Adrenal gland (tissue), 12 donors: ENCODE data around the gene BTNL8. TPM values are rescaled to one million over a fixed set of nuclear protein-coding genes. Genes with fewer than 3 reads are reported as not detected.
A peak's percentile ranks its signal among the peaks of the same experiment; 100 is the strongest.

ENCODE experiments used
- DNase-seq, 7 donors: peaks; one replicate each; pipeline ENCODE4 v3.0.0-alpha.2; 2019 to 2020
- H3K27ac ChIP-seq, 5 donors: fragments of 200-600 bp; sonication (generic) in 4 of 5; 1 replicate in 3 of 5; 2 replicates in 2 of 5; pipeline versions ENCODE4 v1.5.1 to v1.8.0; 2016 to 2020; ENCODE audit warnings: mild to moderate bottlenecking in 1 of 5
- H3K27me3 ChIP-seq: fragments of 200-600 bp; 2 replicates; pipeline ENCODE4 v1.8.0; 2021
- H3K36me3 ChIP-seq, 2 donors: fragments of 200-600 bp; replicated peaks in 1 of 2; 1 replicate in 1 of 2; 2 replicates in 1 of 2; pipeline versions ENCODE4 v1.5.1 to v1.8.0; 2018 to 2022
- H3K4me1 ChIP-seq, 2 donors: fragments of 200-600 bp; replicated peaks in 1 of 2; 1 replicate in 1 of 2; 2 replicates in 1 of 2; pipeline versions ENCODE4 v1.5.1 to v1.8.0; 2018 to 2021
- H3K4me3 ChIP-seq, 4 donors: fragments of 200-600 bp; sonication (generic) in 3 of 4; one replicate each; pipeline ENCODE4 v1.5.1; 2016 to 2018
- H3K9me3 ChIP-seq, 3 donors: fragments of 200-600 bp; sonication (generic) in 1 of 3; replicated peaks in 1 of 3; 1 replicate in 2 of 3; 2 replicates in 1 of 3; pipeline versions ENCODE4 v1.5.1 to v1.8.0; 2016 to 2021
- POLR2A ChIP-seq, 2 donors: fragments of 450-650 bp; IDR thresholded peaks; one replicate each; pipeline ENCODE4 v1.6.1; 2017; ENCODE audit warnings: antibody characterized with exemption in 2 of 2, mild to moderate bottlenecking in 2 of 2, moderate library complexity in 1 of 2
- WGBS, 4 donors: extraction: QIAGEN DNeasy Blood & Tissue Kit in 2 of 4; methylation state at CpG; one replicate each; pipeline versions ENCODE4 v1.1.5 to v1.1.7; 2013 to 2017; 5-methylcytosine and 5-hydroxymethylcytosine counted together
- intact Hi-C, 2 donors: fragments of 100-400 bp; cut with DNase I; formaldehyde crosslinking; loops; one replicate each; pipeline versions ENCODE4 v1.14.1 to v1.15.0; 2022 to 2023
- polyA plus RNA-seq, 3 donors: library from polyadenylated mRNA; stranded (reverse); fragments of 200-250 nt in 2 of 3; fragments of 350-450 nt in 1 of 3; fragmentation: Illumina TruSeq in 1 of 3; extraction: RNeasy Lipid Tissue Mini Kit (QIAGEN cat#74804) in 1 of 3; gene quantifications; one replicate each; pipeline ENCODE4 v1.2.3, GENCODE V29; 2013 to 2014
- total RNA-seq, 9 donors: library from RNA; depleted of rRNA in 4 of 9; stranded (reverse); fragments of >200 nt in 4 of 9; fragments of 120-200 nt in 1 of 9; fragmentation: NEBNext Ultra II Directional in 1 of 9; extraction: Animal tissue kit (Norgen Biotek cat#: 25700) in 1 of 9; gene quantifications; one replicate each; pipeline versions ENCODE4 v1.1.0 to v1.2.4, GENCODE V29; 2013 to 2023
- TF ChIP-seq, protein P1 (sequence below), 6 experiments: fragments of 450-650 bp in 4 of 6; fragments of 200-600 bp in 2 of 6; sonication (generic) in 1 of 6; IDR thresholded peaks; 1 replicate in 5 of 6; 2 replicates in 1 of 6; pipeline versions ENCODE4 v1.5.1 to v1.8.0; 2016 to 2021; ENCODE audit warnings: antibody characterized with exemption in 6 of 6, mild to moderate bottlenecking in 2 of 6, moderate library complexity in 1 of 6
- donor health status: healthy with polysubstance abuse.
- donor health status: Bipolar disorder and iron deficiency.
- donor health status: DM: yes; HTN: yes; CAD: no.
- donor health status: DM: no; HTN: no; CAD: no.
- donor health status: DM: no; HTN: no; CAD: no.
- donor health status: DM: yes; HTN: yes; CAD: no.

BTNL8 gene
- total and polyA plus RNA-seq, 12 donors, result 0.07 to 1.9 (median 0.64) TPM; not detected in 4

DNA sequence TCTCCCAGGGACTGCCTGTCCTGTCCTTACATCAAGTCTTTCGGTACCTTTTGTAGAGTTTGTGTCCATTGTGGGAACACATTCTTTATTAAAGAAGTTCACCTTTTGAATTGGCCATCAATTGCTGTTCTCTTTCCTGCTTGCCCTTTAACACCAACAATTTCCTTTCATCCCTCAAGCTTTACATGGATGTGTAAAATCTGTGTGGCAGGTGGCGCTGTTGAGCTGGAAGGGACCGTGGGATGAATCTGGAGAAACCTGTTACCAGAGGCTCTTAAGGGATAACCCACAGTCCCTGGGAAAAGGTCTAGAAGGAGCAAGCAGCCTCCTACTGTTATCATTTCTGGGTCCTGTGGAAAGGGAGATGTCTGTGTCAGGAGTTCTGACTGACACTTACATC, 30.0 kb upstream of the BTNL8 start:
- Histone ChIP-seq H3K27ac (no peak overlapping the region), H3K36me3 (no peaks in the 10 kb centered on the region), H3K27me3 (no peaks in the 10 kb centered on the region), H3K9me3 (no peaks in the 10 kb centered on the region), H3K4me3 (no peak overlapping the region), H3K4me1 (no peaks in the 10 kb centered on the region)
- no peak for TF ChIP-seq POLR2A (IDR thresholded peaks at IDR 0.05)
- TF ChIP-seq, protein P1, sequence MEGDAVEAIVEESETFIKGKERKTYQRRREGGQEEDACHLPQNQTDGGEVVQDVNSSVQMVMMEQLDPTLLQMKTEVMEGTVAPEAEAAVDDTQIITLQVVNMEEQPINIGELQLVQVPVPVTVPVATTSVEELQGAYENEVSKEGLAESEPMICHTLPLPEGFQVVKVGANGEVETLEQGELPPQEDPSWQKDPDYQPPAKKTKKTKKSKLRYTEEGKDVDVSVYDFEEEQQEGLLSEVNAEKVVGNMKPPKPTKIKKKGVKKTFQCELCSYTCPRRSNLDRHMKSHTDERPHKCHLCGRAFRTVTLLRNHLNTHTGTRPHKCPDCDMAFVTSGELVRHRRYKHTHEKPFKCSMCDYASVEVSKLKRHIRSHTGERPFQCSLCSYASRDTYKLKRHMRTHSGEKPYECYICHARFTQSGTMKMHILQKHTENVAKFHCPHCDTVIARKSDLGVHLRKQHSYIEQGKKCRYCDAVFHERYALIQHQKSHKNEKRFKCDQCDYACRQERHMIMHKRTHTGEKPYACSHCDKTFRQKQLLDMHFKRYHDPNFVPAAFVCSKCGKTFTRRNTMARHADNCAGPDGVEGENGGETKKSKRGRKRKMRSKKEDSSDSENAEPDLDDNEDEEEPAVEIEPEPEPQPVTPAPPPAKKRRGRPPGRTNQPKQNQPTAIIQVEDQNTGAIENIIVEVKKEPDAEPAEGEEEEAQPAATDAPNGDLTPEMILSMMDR (IDR thresholded peaks at IDR 0.05), result peak; percentile 67 to 78 (median 76)
- intact Hi-C loops, result loop anchor here in 1 of 2 donors (10.0 kb wide), 1 partner anchor 84 kb away; no protein-coding TSS in a partner anchor
- WGBS, 4 donors, result 0 to 3% (median 1%) methylated on average over 3 of the region's 3 CpGs
- DNase-seq, result peak; percentile 72 to 92 (median 84)

DNA sequence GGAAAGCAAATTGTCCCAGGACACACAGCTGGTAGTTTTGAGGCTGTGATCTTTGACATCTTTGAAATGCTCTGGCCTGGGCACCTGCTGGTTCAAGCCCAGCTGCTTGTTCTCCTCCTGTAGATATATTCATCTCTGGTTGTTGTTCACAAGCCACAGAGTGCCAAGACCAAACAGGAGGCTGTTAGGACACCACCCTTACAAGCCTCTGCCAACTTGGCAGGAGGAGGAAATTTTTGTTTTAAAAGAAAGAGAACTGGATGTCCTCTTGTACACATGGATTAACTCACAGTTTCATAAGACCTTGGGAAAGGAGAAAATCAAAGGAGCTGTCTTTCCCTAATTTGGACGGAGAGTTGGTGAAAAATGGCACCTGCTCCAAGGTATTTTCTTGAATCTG, 29.4 kb upstream of the BTNL8 start:
- no peak overlapping the region for H3K27ac ChIP-seq
- H3K4me3 ChIP-seq, result no peak overlapping the region
- no peaks in the 10 kb centered on the region for H3K27me3 ChIP-seq
- TF ChIP-seq, protein P1 (IDR thresholded peaks at IDR 0.05), result no peak
- no peak for TF ChIP-seq POLR2A (IDR thresholded peaks at IDR 0.05)
- WGBS, 4 donors, result 27 to 58% (median 49%) methylated on average over 1 of the region's 1 CpG
- no peaks in the 10 kb centered on the region for H3K4me1 ChIP-seq
- peak in 2 of 7 donors; percentile 18 to 22 for DNase-seq
- no peaks in the 10 kb centered on the region for H3K9me3 ChIP-seq
- H3K36me3 ChIP-seq, result no peaks in the 10 kb centered on the region
- intact Hi-C loops, result loop anchor here in 1 of 2 donors (10.0 kb wide), 1 partner anchor 85 kb away; no protein-coding TSS in a partner anchor

DNA sequence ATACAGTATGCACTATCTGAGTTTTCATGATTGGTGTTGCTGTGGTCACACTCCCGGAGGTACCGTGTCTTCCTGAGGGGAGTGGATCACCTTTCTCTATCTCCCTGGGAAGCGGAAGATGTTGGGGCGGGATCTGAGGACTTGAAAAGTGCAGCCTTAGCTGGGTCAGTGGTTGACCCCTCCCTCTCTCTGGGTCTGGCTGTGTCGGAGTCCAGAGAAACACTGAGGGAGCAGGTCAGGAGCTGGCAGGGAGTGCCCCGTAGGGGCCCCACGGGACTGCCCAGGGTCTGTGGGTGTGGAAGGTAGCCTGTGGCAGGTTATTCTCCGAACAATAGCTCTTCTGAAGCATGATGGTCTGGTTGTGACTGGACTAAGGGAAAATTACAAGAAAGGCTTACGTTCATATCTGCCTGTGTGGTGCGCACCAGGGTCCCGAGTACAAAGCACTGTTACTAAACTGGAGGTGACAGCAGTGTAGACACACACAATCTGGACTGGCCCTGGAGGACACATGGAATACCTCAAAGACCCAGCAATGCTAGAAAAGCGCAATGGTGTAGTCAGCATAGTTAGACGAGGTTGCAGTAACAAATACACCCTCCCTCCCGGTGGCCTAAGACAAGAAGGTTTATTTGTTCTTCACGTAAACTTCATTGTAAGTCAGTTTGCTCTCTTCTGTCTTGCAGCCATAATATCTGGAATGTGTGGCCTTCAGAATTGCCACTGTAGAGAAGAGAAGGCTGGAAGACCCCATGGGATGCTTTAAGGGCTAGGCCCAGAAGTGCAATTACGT, 28.5 kb upstream of the BTNL8 start:
- H3K27me3 ChIP-seq, result no peaks in the 10 kb centered on the region
- H3K27ac ChIP-seq, result no peak overlapping the region
- no peak overlapping the region for H3K4me3 ChIP-seq
- intact Hi-C loops, result loop anchor here in 1 of 2 donors (10.0 kb wide), 1 partner anchor 284 kb away; no protein-coding TSS in a partner anchor
- no peaks in the 10 kb centered on the region for H3K9me3 ChIP-seq
- TF ChIP-seq POLR2A (IDR thresholded peaks at IDR 0.05), result no peak
- TF ChIP-seq, protein P1 (IDR thresholded peaks at IDR 0.05), result no peak
- WGBS, 4 donors, result 73 to 82% (median 76%) methylated on average over 16 of the region's 16 CpGs
- no peaks in the 10 kb centered on the region for H3K36me3 ChIP-seq
- no peak for DNase-seq
- no peaks in the 10 kb centered on the region for H3K4me1 ChIP-seq

DNA sequence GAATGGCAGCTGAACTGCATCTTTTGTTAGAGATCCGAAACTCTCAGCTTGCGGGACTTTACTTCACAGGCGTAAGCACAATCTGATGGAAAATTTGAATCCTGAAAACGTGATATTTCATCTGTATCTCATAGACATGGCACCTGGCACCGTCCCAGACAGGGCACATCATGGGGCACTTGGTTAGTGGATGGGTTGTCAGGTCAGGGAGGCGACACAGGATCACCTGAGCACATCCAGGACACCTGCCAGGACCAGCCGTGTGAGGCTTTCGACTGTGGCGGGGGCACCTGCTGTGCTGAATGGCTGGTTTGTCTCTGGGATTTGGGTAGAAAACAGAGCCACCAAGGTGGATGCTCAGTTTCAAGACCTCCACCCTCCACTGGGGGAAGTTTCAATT, 26.5 kb upstream of the BTNL8 start:
- intact Hi-C loops, result loop anchor here in 1 of 2 donors (10.0 kb wide), 1 partner anchor 282 kb away; no protein-coding TSS in a partner anchor
- no peak for DNase-seq
- H3K4me3 ChIP-seq, result no peak overlapping the region
- H3K36me3 ChIP-seq, result no peaks in the 10 kb centered on the region
- H3K27me3 ChIP-seq, result no peaks in the 10 kb centered on the region
- H3K4me1 ChIP-seq, result no peaks in the 10 kb centered on the region
- H3K9me3 ChIP-seq, result no peaks in the 10 kb centered on the region
- 84 to 90% (median 88%) methylated on average over 8 to 9 of the region's 9 CpGs for WGBS, 4 donors
- no peak for TF ChIP-seq POLR2A (IDR thresholded peaks at IDR 0.05)
- no peak overlapping the region for H3K27ac ChIP-seq
